Frontal cortex (tissue), 4 donors: ENCODE results near the gene TMEM170B. TPM values are rescaled to one million over a fixed set of nuclear protein-coding genes. Genes with fewer than 3 reads are reported as not detected.
A peak's percentile ranks its signal among the peaks of the same experiment; 100 is the strongest.

ENCODE experiments used
- DNase-seq, 2 donors: peaks; one replicate each; pipeline ENCODE4 v3.0.0; 2012; ENCODE audit warnings: low spot score in 2 of 2
- FAIRE-seq: peaks from 2 replicates; lab custom pipeline; 2012; peaks lifted over from hg19 to GRCh38; lab: Jason Lieb, UNC
- total RNA-seq: library from RNA; depleted of rRNA; stranded (reverse); fragments of >200 nt; gene quantifications from one replicate; pipeline ENCODE4 v1.2.3, GENCODE V29; 2014
- donor health status: control.
- donor health status: control.
- donor health status: control.

TMEM170B gene
- total RNA-seq, 1 donor from 2014 or later, result 51.8 TPM

GRCh38 chr6:11580686-11581405 is 43.3 kb downstream of the TMEM170B start:
- FAIRE-seq (no peak), DNase-seq (no peak)

- FAIRE-seq (no peak), DNase-seq (no peak)
These were observed 46.7 kb downstream of the TMEM170B start for GRCh38 chr6:11584244-11584643.

GRCh38 chr6:11585426-11586016 is 48.0 kb downstream of the TMEM170B start:
- DNase-seq, result peak in 1 of 2 donors; percentile 27
- peak; percentile 52 for FAIRE-seq

- FAIRE-seq (no peak), DNase-seq (no peak)
These were observed 48.6 kb downstream of the TMEM170B start for GRCh38 chr6:11586117-11586516.

- FAIRE-seq (no peak), DNase-seq (no peak)
These were observed 49.0 kb downstream of the TMEM170B start for GRCh38 chr6:11586536-11586935.

GRCh38 chr6:11589261-11589660 is 51.7 kb downstream of the TMEM170B start:
- FAIRE-seq (no peak), DNase-seq (no peak)

GRCh38 chr6:11592294-11592906 is 54.9 kb downstream of the TMEM170B start:
- FAIRE-seq, result no peak
- no peak for DNase-seq

GRCh38 chr6:11593096-11593495 is 55.5 kb downstream of the TMEM170B start:
- FAIRE-seq, result no peak

GRCh38 chr6:11595903-11596302 is 58.4 kb downstream of the TMEM170B start:
- FAIRE-seq (no peak), DNase-seq (no peak)

More at GRCh38 chr6:11593096-11593495, 55.5 kb downstream of the TMEM170B start:
- no peak for DNase-seq

- FAIRE-seq (no peak), DNase-seq (no peak)
These were observed 59.2 kb downstream of the TMEM170B start for GRCh38 chr6:11596640-11597237.

- DNase-seq (no peak), FAIRE-seq (no peak)
These were observed 61.1 kb downstream of the TMEM170B start for GRCh38 chr6:11598687-11599086.

- FAIRE-seq (no peak), DNase-seq (no peak)
These were observed 62.7 kb downstream of the TMEM170B start for GRCh38 chr6:11600251-11600650.

- no peak for DNase-seq
- no peak for FAIRE-seq
These were observed 64.4 kb downstream of the TMEM170B start for GRCh38 chr6:11601776-11602605.

GRCh38 chr6:11604215-11604614 is 66.7 kb downstream of the TMEM170B start:
- DNase-seq (no peak), FAIRE-seq (no peak)

GRCh38 chr6:11604836-11605506 is 67.4 kb downstream of the TMEM170B start:
- FAIRE-seq (no peak), DNase-seq (no peak)

GRCh38 chr6:11605507-11605905 is 68.0 kb downstream of the TMEM170B start:
- DNase-seq (no peak), FAIRE-seq (no peak)

- DNase-seq, result no peak
- no peak for FAIRE-seq
These were observed 68.8 kb downstream of the TMEM170B start for GRCh38 chr6:11606332-11606731.

GRCh38 chr6:11607383-11607782 is 69.8 kb downstream of the TMEM170B start:
- FAIRE-seq (no peak), DNase-seq (no peak)

GRCh38 chr6:11608600-11609323 is 71.2 kb downstream of the TMEM170B start:
- no peak for DNase-seq
- no peak for FAIRE-seq
